HepG2 (cell line): ENCODE data around the gene HSD17B11. TPM values are rescaled to one million over a fixed set of nuclear protein-coding genes. Genes with fewer than 3 reads are reported as not detected.

ENCODE experiments used
- ADNP ChIP-seq: sonication (generic); formaldehyde crosslinking; IDR thresholded peaks from 2 replicates; pipeline ENCODE4 v1.4.0; 2020; ENCODE audit warnings: missing genetic modification reagents
- ATF7 ChIP-seq, 2 experiments: fragments of 450-650 bp in 1 of 2; sonication (generic) in 1 of 2; formaldehyde crosslinking in 1 of 2; IDR thresholded peaks; 2 replicates each; pipeline versions ENCODE4 v1.4.0 to v1.6.1; 2016 to 2020; ENCODE audit warnings: antibody characterized with exemption in 1 of 2, mild to moderate bottlenecking in 1 of 2, missing genetic modification reagents in 1 of 2
- ELF4 ChIP-seq: sonication (generic); formaldehyde crosslinking; IDR thresholded peaks from 2 replicates; pipeline ENCODE4 v1.5.0; 2020; ENCODE audit warnings: missing genetic modification reagents, mild to moderate bottlenecking, moderate library complexity, borderline replicate concordance
- HHEX ChIP-seq: IDR thresholded peaks from 2 replicates; pipeline ENCODE4 v1.6.1; 2016; ENCODE audit warnings: control low read depth
- HMG20B ChIP-seq: conservative IDR thresholded peaks from 2 replicates; pipeline ENCODE4 v1.6.1; 2016; ENCODE audit warnings: missing genetic modification reagents, missing compliant biosample characterization
- MBNL3 ChIP-seq: fragments of 250-450 bp; sonication (Bioruptor Pico); conservative IDR thresholded peaks from 2 replicates; pipeline ENCODE4 v1.8.0; 2022; ENCODE audit warnings: mild to moderate bottlenecking, inconsistent platforms
- MEIS2 ChIP-seq: sonication (generic); formaldehyde crosslinking; IDR thresholded peaks from 2 replicates; pipeline ENCODE4 v1.9.0; 2021; ENCODE audit warnings: mild to moderate bottlenecking, missing genetic modification reagents
- PAX8 ChIP-seq: sonication (generic); formaldehyde crosslinking; IDR thresholded peaks from 2 replicates; pipeline ENCODE4 v1.8.0; 2022; ENCODE audit warnings: mild to moderate bottlenecking, missing genetic modification reagents, borderline replicate concordance
- PCBP1 ChIP-seq: fragments of 200-400 bp; formaldehyde crosslinking; IDR thresholded peaks from 2 replicates; pipeline ENCODE4 v1.6.1; 2017; ENCODE audit warnings: mild to moderate bottlenecking, low read depth, low read length, borderline replicate concordance
- SALL2 ChIP-seq: sonication (generic); formaldehyde crosslinking; IDR thresholded peaks from 2 replicates; pipeline ENCODE4 v1.8.1; 2023; ENCODE audit warnings: mild to moderate bottlenecking, missing genetic modification reagents, inconsistent platforms
- TP53 ChIP-seq: sonication (generic); formaldehyde crosslinking; conservative IDR thresholded peaks from 2 replicates; pipeline ENCODE4 v1.4.0; 2020; ENCODE audit warnings: missing genetic modification reagents
- ZBTB21 ChIP-seq: sonication (generic); formaldehyde crosslinking; IDR thresholded peaks from 2 replicates; pipeline ENCODE4 v1.4.0; 2020; ENCODE audit warnings: missing genetic modification reagents
- ZNF10 ChIP-seq: sonication (generic); formaldehyde crosslinking; IDR thresholded peaks from 2 replicates; pipeline ENCODE4 v1.4.0; 2020; ENCODE audit warnings: mild to moderate bottlenecking, low read depth, missing genetic modification reagents, borderline replicate concordance
- ZNF260 ChIP-seq: sonication (generic); formaldehyde crosslinking; IDR thresholded peaks from 2 replicates; pipeline ENCODE4 v1.4.0; 2020; ENCODE audit warnings: missing genetic modification reagents, low read depth, mild to moderate bottlenecking, borderline replicate concordance
- ZNF263 ChIP-seq: sonication (generic); formaldehyde crosslinking; IDR thresholded peaks from 2 replicates; pipeline ENCODE4 v1.4.0; 2020; ENCODE audit warnings: missing genetic modification reagents
- ZNF331 ChIP-seq: sonication (generic); formaldehyde crosslinking; IDR thresholded peaks from 2 replicates; pipeline ENCODE4 v1.4.0; 2020; ENCODE audit warnings: missing genetic modification reagents
- ZNF441 ChIP-seq: sonication (generic); formaldehyde crosslinking; IDR thresholded peaks from 2 replicates; pipeline ENCODE4 v1.7.0; 2021; ENCODE audit warnings: missing genetic modification reagents, borderline replicate concordance
- ZNF570 ChIP-seq: sonication (generic); formaldehyde crosslinking; IDR thresholded peaks from 2 replicates; pipeline ENCODE4 v1.4.0; 2020; ENCODE audit warnings: mild to moderate bottlenecking, missing genetic modification reagents, borderline replicate concordance
- ZNF709 ChIP-seq: sonication (generic); formaldehyde crosslinking; IDR thresholded peaks from 2 replicates; pipeline ENCODE4 v1.5.0; 2020; ENCODE audit warnings: mild to moderate bottlenecking, missing genetic modification reagents
- ZNF776 ChIP-seq: sonication (generic); formaldehyde crosslinking; IDR thresholded peaks from 2 replicates; pipeline ENCODE4 v1.4.0; 2020; ENCODE audit warnings: mild to moderate bottlenecking, missing genetic modification reagents
- ZSCAN21 ChIP-seq: sonication (generic); formaldehyde crosslinking; IDR thresholded peaks from 2 replicates; pipeline ENCODE4 v1.8.0; 2022; ENCODE audit warnings: mild to moderate bottlenecking, missing genetic modification reagents, moderate library complexity, borderline replicate concordance
- ZSCAN31 ChIP-seq: sonication (generic); formaldehyde crosslinking; IDR thresholded peaks from 2 replicates; pipeline ENCODE4 v1.5.0; 2020; ENCODE audit warnings: low read depth, mild to moderate bottlenecking, missing genetic modification reagents
- polyA plus RNA-seq, 8 experiments: library from polyadenylated mRNA; depleted of rRNA in 3 of 8; stranded (reverse) in 7 of 8; unstranded in 1 of 8; fragments of >200 nt; fragmentation: Illumina TruSeq in 4 of 8; extraction: Trizol in 4 of 8; gene quantifications; 2 replicates each; pipeline versions ENCODE4 v1.2.1 to v1.2.3, GENCODE V29; 2011 to 2016; ENCODE audit warnings: low read depth in 4 of 8, missing spikeins in 1 of 8, mixed read lengths in 1 of 8; ENCODE audit not compliant: insufficient read depth in 1 of 8
- total RNA-seq, 5 experiments: library from RNA; depleted of rRNA; stranded (reverse); fragments of >200 nt; fragmentation: Illumina TruSeq; extraction: Trizol; gene quantifications; 2 replicates each; pipeline ENCODE4 v1.2.3, GENCODE V29; 2016; ENCODE audit warnings: low read depth in 1 of 5
- TF ChIP-seq, protein P1 (sequence below): sonication (generic); formaldehyde crosslinking; IDR thresholded peaks from 2 replicates; pipeline ENCODE4 v1.5.1; 2020; ENCODE audit warnings: missing genetic modification reagents, mild to moderate bottlenecking, borderline replicate concordance
- TF ChIP-seq, protein P2 (sequence below): sonication (generic); formaldehyde crosslinking; IDR thresholded peaks from 2 replicates; pipeline ENCODE4 v1.4.0; 2020; ENCODE audit warnings: missing genetic modification reagents

Gene HSD17B11
- total and polyA plus RNA-seq, 2 of the 13 experiments (the other 11 are each of a cell fraction or from before 2014, with no cell fraction given), result 121 to 158 TPM

GRCh38 chr4:87422104-87423052 lies 31.4 kb upstream of the HSD17B11 start, which contains the start of gene NUDT9 (continued):
- TF ChIP-seq ZNF776 (peak; percentile 85), HHEX (CRISPR knock-in tag) (no peak), HMG20B (CRISPR knock-in tag) (peak; percentile 36; the same call in 1 of the 2 replicates), ADNP (CRISPR knock-in tag) (no peak), ZNF10 (no peak), ELF4 (CRISPR knock-in tag) (no peak), SALL2 (CRISPR knock-in tag) (peak; percentile 89; the same call in 1 of the 2 replicates), PCBP1 (0 out of 2 replicates have a peak, but pooled peaks have one; percentile 58), ATF7 (IDR thresholded peaks at IDR 0.05) (no peak), ATF7 (CRISPR knock-in tag; IDR thresholded peaks at IDR 0.05) (peak; percentile 71; the same call in 1 of the 2 replicates), ZNF331 (peak; percentile 41; the same call in 1 of the 2 replicates), MBNL3 (CRISPR knock-in tag) (no peak), TP53 (CRISPR knock-in tag) (peak; percentile 50; the same call in 1 of the 2 replicates), ZNF263 (peak; percentile 75; the same call in 1 of the 2 replicates), PAX8 (CRISPR knock-in tag) (peak; percentile 82; the same call in 1 of the 2 replicates), ZNF260 (CRISPR knock-in tag) (0 out of 2 replicates have a peak, but pooled peaks have one; percentile 10), ZNF709 (CRISPR knock-in tag) (peak; percentile 65; the same call in 1 of the 2 replicates), MEIS2 (peak; percentile 85; the same call in 1 of the 2 replicates), ZBTB21 (no peak), ZSCAN21 (CRISPR knock-in tag) (peak; percentile 95), ZSCAN31 (CRISPR knock-in tag) (peak; percentile 78; the same call in 1 of the 2 replicates), ZNF570 (CRISPR knock-in tag) (0 out of 2 replicates have a peak, but pooled peaks have one; percentile 61), ZNF441 (CRISPR knock-in tag) (peak; percentile 71; the same call in 1 of the 2 replicates)
- TF ChIP-seq, protein P1, sequence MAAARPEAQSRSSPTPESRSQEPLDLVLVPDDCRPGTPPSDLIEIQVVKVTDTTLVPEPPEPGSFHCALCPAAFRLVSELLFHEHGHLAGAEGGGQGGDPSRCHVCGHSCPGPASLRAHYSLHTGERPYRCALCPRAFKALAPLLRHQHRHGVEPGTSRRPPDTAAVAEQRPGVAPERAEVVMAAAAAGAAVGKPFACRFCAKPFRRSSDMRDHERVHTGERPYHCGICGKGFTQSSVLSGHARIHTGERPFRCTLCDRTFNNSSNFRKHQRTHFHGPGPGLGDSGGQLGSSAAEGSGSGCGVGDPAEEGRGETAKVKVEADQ (CRISPR knock-in tag), result peak; percentile 89; the same call in 1 of the 2 replicates
- TF ChIP-seq, protein P2, sequence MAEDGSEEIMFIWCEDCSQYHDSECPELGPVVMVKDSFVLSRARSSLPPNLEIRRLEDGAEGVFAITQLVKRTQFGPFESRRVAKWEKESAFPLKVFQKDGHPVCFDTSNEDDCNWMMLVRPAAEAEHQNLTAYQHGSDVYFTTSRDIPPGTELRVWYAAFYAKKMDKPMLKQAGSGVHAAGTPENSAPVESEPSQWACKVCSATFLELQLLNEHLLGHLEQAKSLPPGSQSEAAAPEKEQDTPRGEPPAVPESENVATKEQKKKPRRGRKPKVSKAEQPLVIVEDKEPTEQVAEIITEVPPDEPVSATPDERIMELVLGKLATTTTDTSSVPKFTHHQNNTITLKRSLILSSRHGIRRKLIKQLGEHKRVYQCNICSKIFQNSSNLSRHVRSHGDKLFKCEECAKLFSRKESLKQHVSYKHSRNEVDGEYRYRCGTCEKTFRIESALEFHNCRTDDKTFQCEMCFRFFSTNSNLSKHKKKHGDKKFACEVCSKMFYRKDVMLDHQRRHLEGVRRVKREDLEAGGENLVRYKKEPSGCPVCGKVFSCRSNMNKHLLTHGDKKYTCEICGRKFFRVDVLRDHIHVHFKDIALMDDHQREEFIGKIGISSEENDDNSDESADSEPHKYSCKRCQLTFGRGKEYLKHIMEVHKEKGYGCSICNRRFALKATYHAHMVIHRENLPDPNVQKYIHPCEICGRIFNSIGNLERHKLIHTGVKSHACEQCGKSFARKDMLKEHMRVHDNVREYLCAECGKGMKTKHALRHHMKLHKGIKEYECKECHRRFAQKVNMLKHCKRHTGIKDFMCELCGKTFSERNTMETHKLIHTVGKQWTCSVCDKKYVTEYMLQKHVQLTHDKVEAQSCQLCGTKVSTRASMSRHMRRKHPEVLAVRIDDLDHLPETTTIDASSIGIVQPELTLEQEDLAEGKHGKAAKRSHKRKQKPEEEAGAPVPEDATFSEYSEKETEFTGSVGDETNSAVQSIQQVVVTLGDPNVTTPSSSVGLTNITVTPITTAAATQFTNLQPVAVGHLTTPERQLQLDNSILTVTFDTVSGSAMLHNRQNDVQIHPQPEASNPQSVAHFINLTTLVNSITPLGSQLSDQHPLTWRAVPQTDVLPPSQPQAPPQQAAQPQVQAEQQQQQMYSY (CRISPR knock-in tag), result peak; percentile 52; the same call in 1 of the 2 replicates
